OCI-LY3 (cell line): ENCODE measurements around the gene TMEM272.

Experiments used
- CTCF ChIP-seq: fragments of 200-600, 300-600 bp; sonication (generic); IDR thresholded peaks from 2 replicates; pipeline ENCODE4 v1.5.1; 2014; ENCODE audit warnings: antibody characterized with exemption, low read length, low read depth
- EZH2phosphoT487 ChIP-seq: fragments of 200-600 bp; shearing (Covaris generic); IDR thresholded peaks from 2 replicates; pipeline ENCODE4 v1.6.1; 2018; ENCODE audit warnings: antibody characterized with exemption, mixed run types, low read depth

DNA sequence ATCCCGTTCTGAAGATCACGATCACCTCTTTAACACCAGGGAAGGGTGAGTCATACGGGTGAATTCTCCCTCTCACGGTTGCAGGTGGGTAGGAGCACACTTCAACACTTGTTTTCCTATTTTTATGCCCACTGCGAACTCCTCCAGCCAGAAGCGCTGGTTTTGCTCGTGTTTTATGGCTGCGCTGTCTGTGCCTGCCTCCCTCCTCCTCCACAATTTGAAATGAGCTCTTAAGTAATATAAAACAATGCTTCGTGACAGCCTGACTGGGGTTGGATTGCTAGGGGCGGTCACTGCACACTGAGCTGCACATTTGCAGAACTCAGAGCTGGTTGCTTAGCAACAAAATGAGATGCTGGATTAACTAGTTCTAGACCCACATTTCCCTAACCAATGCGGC is 29.7 kb upstream of the TMEM272 start:
- TF ChIP-seq CTCF, result no peak
- no peak for TF ChIP-seq EZH2phosphoT487
